Thyroid gland (tissue), 4 donors: Measurements from ENCODE around the gene NDRG3.

Experiments
- POLR2A ChIP-seq, 2 donors: fragments of 450-650 bp; IDR thresholded peaks; one replicate each; pipeline ENCODE4 v1.6.1; 2017; ENCODE audit warnings: antibody characterized with exemption in 2 of 2, mild to moderate bottlenecking in 2 of 2, moderate library complexity in 1 of 2
- TF ChIP-seq, protein P1 (sequence below), 6 experiments: fragments of 200-600 bp in 3 of 6; fragments of 450-650 bp in 3 of 6; sonication (generic) in 3 of 6; IDR thresholded peaks; one replicate each; pipeline ENCODE4 v1.5.1; 2016 to 2019; ENCODE audit warnings: antibody characterized with exemption in 6 of 6, mild to moderate bottlenecking in 2 of 6, inconsistent platforms in 1 of 6, moderate library complexity in 1 of 6

DNA sequence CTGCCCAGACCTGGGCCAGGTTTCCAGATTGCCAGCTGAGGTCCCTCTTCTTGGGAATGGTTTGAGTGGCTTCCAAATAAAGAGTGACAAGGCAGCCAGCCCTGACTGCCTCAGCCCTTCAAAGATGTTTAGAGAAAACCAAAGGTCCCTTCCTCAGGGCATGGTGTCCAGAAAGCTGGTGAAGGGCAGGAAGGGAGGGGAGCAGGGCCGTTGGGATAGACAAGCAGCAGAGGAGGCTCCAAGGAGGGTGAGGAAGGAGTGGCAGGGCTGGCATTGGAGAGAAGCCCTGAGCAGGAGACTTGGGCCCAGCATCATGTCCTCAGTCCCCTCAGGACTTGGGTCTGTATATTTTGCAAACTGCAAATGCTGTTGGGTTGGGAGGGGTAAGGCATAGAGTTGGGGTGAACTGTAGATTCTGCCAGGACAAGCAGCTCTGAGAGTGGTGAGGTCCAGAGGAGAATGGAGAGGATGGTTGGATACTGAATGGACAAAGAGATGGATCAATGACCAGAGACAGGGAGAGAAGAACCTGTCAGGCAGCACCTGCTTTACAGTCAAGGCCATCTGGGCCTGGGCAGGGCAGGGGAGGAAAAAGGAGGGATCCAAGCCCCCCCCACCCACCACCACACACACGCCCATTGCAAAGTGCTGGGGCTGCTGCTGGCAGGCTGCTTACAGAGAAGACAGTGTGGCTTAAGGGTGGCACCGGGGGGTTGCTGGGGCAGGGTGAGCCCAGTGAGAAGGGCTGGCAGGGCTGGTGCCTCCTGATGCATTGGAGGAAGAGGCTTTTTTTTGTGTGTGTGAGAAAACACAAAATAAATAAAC, 33.2 kb upstream of the NDRG3 start:
- TF ChIP-seq, protein P1, sequence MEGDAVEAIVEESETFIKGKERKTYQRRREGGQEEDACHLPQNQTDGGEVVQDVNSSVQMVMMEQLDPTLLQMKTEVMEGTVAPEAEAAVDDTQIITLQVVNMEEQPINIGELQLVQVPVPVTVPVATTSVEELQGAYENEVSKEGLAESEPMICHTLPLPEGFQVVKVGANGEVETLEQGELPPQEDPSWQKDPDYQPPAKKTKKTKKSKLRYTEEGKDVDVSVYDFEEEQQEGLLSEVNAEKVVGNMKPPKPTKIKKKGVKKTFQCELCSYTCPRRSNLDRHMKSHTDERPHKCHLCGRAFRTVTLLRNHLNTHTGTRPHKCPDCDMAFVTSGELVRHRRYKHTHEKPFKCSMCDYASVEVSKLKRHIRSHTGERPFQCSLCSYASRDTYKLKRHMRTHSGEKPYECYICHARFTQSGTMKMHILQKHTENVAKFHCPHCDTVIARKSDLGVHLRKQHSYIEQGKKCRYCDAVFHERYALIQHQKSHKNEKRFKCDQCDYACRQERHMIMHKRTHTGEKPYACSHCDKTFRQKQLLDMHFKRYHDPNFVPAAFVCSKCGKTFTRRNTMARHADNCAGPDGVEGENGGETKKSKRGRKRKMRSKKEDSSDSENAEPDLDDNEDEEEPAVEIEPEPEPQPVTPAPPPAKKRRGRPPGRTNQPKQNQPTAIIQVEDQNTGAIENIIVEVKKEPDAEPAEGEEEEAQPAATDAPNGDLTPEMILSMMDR (IDR thresholded peaks at IDR 0.05) = no peak
- no peak for TF ChIP-seq POLR2A (IDR thresholded peaks at IDR 0.05)
